GM12865 (cell line): ENCODE measurements around the gene TBX1.
"Not testable (repeated sequence)": the region's sequence is repeated elsewhere in the genome, so short reads cannot be mapped to it uniquely, and the experiment has no call there.

Source experiments
- DNase-seq: peaks from one replicate; pipeline ENCODE4 v3.0.0; 2010; ENCODE audit warnings: low read depth
- H3K4me3 ChIP-seq: 2 replicates; pipeline ENCODE4 v1.5.1; 2011; ENCODE audit warnings: mild to moderate bottlenecking, low read depth, low read length, control low read depth
- TF ChIP-seq, protein P1 (sequence below): IDR thresholded peaks from 2 replicates; pipeline ENCODE4 v1.5.1; 2011; ENCODE audit warnings: low read length, control low read depth, low read depth, inconsistent platforms; ENCODE audit not compliant: insufficient read depth; ENCODE audit errors: missing control alignments

The TBX1 gene

DNA sequence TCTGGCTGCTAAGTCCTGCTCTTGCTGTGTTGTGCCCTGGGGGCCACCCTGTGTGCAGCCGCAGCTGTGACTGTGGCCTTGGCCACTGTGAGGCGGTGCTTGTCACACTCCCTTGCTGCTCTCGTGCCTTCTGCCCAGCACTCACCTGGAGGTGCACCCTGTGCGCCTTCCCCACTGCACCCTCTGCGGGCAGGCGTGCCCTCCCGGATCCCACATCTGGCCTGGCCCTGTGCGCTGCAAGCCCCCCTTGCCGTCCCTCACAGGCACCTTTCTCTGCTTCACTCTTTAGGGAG is 27.2 kb downstream of the TBX1 start:
- DNase-seq, result no peak
- H3K4me3 ChIP-seq, result no peak overlapping the region
- TF ChIP-seq, protein P1, sequence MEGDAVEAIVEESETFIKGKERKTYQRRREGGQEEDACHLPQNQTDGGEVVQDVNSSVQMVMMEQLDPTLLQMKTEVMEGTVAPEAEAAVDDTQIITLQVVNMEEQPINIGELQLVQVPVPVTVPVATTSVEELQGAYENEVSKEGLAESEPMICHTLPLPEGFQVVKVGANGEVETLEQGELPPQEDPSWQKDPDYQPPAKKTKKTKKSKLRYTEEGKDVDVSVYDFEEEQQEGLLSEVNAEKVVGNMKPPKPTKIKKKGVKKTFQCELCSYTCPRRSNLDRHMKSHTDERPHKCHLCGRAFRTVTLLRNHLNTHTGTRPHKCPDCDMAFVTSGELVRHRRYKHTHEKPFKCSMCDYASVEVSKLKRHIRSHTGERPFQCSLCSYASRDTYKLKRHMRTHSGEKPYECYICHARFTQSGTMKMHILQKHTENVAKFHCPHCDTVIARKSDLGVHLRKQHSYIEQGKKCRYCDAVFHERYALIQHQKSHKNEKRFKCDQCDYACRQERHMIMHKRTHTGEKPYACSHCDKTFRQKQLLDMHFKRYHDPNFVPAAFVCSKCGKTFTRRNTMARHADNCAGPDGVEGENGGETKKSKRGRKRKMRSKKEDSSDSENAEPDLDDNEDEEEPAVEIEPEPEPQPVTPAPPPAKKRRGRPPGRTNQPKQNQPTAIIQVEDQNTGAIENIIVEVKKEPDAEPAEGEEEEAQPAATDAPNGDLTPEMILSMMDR, result no peak

- TF ChIP-seq, protein P1, result no peak
- no peak overlapping the region for H3K4me3 ChIP-seq
- no peak for DNase-seq
These were observed 28.2 kb downstream of the TBX1 start for GRCh38 chr22:19788661-19789225.

- no peak overlapping the region for H3K4me3 ChIP-seq
- TF ChIP-seq, protein P1, result no peak
- DNase-seq, result no peak
These were observed 28.8 kb downstream of the TBX1 start for GRCh38 chr22:19789406-19789805.

GRCh38 chr22:19789828-19790227 is 29.2 kb downstream of the TBX1 start:
- TF ChIP-seq, protein P1, result no peak
- no peak for DNase-seq
- H3K4me3 ChIP-seq, result no peak overlapping the region

DNA sequence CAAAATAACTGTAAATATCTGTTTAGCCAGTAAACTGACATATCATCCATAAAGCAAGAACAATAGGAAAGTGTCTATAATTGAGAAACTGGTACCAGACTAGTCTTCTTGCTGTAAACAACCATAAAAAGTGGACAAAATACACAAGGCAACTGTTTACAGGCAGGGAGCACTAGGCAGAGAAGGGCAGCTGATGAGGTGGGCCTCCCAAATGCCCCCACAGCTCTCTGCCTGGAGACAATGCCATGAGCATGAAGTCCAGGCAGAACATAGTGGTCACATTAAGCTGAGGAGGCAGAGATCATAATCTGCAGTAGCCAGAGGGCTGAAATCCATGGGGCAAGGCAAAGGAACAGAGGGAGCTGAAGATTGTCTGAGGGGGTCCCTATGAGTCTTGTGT is 30.7 kb downstream of the TBX1 start:
- no peak for DNase-seq
- TF ChIP-seq, protein P1, result no peak
- no peak overlapping the region for H3K4me3 ChIP-seq

GRCh38 chr22:19791894-19792293 is 31.3 kb downstream of the TBX1 start:
- no peak for DNase-seq
- H3K4me3 ChIP-seq, result no peak overlapping the region
- TF ChIP-seq, protein P1, result no peak

DNA sequence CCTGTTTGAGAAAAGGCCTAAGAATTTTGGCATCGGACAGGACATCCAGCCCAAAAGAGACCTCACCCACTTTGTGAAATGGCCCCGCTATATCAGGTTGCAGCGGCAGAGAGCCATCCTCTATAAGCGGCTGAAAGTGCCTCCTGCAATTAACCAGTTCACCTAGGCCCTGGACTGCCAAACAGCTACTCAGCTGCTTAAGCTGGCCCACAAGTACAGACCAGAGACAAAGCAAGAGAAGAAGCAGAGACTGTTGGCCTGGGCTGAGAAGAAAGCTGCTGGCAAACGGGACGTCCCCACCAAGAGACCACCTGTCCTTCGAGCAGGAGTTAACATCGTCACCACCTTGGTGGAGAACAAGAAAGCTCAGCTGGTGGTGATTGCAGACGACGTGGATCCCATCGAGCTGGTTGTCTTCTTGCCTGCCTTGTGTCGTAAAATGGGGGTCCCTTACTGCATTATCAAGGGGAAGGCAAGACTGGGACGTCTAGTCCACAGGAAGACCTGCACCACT is 31.9 kb downstream of the TBX1 start:
- H3K4me3 ChIP-seq, DNase-seq: not testable (repeated sequence)
